ENCODE data around the gene NTHL1. TPM values are rescaled to one million over a fixed set of nuclear protein-coding genes. Genes with fewer than 3 reads are reported as not detected.

Gene NTHL1
- total and polyA plus RNA-seq, 2 of the 4 experiments (the other 2 are of a cell fraction), result 22.8 to 28.0 TPM

DNA sequence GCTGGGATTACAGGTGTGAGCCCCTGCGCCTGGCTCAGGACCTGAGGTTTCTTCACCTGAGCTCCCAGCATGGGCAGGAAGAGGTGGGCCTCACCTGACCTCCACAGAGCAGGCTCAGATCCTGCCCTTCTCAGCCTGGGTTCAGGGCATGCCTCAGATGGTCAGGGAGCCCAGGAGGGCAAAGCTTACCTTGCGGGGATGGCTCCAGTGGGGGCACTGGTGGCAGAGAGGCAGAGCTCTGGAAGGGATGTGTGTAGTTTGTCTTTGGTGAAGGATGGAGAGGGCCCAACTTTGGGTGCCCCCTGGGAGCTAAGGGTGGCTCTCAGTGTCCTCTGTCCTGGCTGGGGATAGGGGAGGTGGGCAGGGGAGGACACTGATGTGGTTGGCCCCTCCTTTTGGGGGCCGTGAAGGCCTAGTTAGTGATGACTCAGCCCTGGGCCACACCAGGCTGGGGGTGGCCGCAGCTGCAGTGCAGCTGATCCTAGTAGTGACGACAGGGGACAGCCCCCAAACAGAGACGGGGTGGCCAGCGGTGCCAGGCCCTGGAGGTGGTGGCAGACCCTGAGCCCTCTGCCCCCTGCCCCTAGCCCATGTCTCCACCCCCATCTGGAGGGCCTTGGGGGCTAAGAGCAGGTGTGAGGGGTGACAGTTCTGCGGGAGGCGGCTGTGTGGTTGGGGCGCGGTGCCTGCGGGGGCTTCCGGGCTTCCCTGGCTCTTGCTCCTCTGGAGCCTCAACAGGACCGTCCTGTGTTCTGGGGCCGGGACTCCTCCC is 15.2 kb downstream of the NTHL1 start:
- H3K4me3 ChIP-seq (ENCODE audit: insufficient read depth, low read depth, low read length), result no peak overlapping the region
- peak overlapping the region; percentile 58 for H2BK20ac ChIP-seq (ENCODE audit: low read depth, low read length)
- peak overlapping the region; percentile 11; the same call in 1 of the 2 replicates for H3K18ac ChIP-seq (ENCODE audit: low read depth, low read length)
- peak; percentile 49 for DNase-seq
- intact Hi-C loops (cut with micrococcal nuclease) (no loop called here), dilution Hi-C loops (cut with HindIII; ENCODE audit: low sequenced_read_pairs, unreplicated experiment) (no loop called here), in situ Hi-C loops (cut with MboI; ENCODE audit: low sequenced_read_pairs) (no loop called here)
- peak overlapping the region; percentile 99 for H2AK5ac ChIP-seq (ENCODE audit: low read depth, low read length)
- H3K56ac ChIP-seq (ENCODE audit: extremely low read depth, insufficient read depth, low read length), result peak overlapping the region; percentile 57; the same call in 1 of the 2 replicates
- H3K14ac ChIP-seq (replicated peaks; ENCODE audit: low read depth, low read length), result peak overlapping the region; percentile 41
- H4K91ac ChIP-seq (ENCODE audit: insufficient read depth, low read depth, low read length), result peak overlapping the region; percentile 100
- POLR2A ChIA-PET (ENCODE audit: unreplicated experiment), result interaction anchor here (1.2 kb wide), 1 partner anchor 12 kb away, joined by 6 read pairs; no protein-coding TSS in a partner anchor
- CTCF ChIA-PET, result interaction anchor here (1.0 kb wide), 1 partner anchor 114 kb away, joined by 3 read pairs; no protein-coding TSS in a partner anchor
- H2BK15ac ChIP-seq (ENCODE audit: low read depth, low read length), result peak overlapping the region; percentile 98
- H2BK120ac ChIP-seq (ENCODE audit: low read depth, low read length), result peak overlapping the region; percentile 97
- peak overlapping the region; percentile 100 for H2AK9ac ChIP-seq (replicated peaks; ENCODE audit: low read depth, low read length, poor library complexity)
- H3K27me3 ChIP-seq (ENCODE audit: control insufficient read depth, insufficient read depth, low read length), result no peaks in the 10 kb centered on the region
- H3K4ac ChIP-seq (ENCODE audit: low read depth, low read length), result peak overlapping the region; percentile 99
- peaks cover 13% of the 10 kb centered on the region for H4K20me1 ChIP-seq (ENCODE audit: insufficient read depth, low read length)
- H3K4me2 ChIP-seq (ENCODE audit: low read depth, low read length), result peak overlapping the region; percentile 31; the same call in 1 of the 2 replicates
- peak overlapping the region; percentile 98 for H3K27ac ChIP-seq (ENCODE audit: insufficient read depth, low read length)
- H3K23ac ChIP-seq (ENCODE audit: low read depth, low read length), result peak overlapping the region; percentile 65; the same call in 1 of the 2 replicates
- peak; percentile 7; the same call in 1 of the 2 replicates for ATAC-seq (ENCODE audit: low read depth)
- peak overlapping the region; percentile 87 to 100 for H4K8ac ChIP-seq (ENCODE audit: low read depth in 2 of 2, low read length in 2 of 2)
- H3K79me1 ChIP-seq (ENCODE audit: low read depth in 1 of 2, low read length in 2 of 2), result peaks cover 17 to 79% of the 10 kb centered on the region in 2 experiments
- no TSS peak for BruUV-seq (replicated peaks)
- peak overlapping the region; percentile 74 for H3K9ac ChIP-seq (ENCODE audit: low read depth, low read length)
- peaks cover 18% of the 10 kb centered on the region for H3K9me1 ChIP-seq (ENCODE audit: insufficient read depth, low read length)
- no peaks in the 10 kb centered on the region for H3K9me3 ChIP-seq (ENCODE audit: control insufficient read depth, insufficient read depth, low read length)
- H4K5ac ChIP-seq (ENCODE audit: low read depth, low read length), result peak overlapping the region; percentile 59
- peak overlapping the region; percentile 97 for H2BK5ac ChIP-seq (ENCODE audit: low read depth, low read length, poor library complexity, severe bottlenecking)
- peak overlapping the region; percentile 83 for H2AFZ ChIP-seq (replicated peaks; ENCODE audit: low read length, poor library complexity)
- peaks cover 54% of the 10 kb centered on the region for H3K4me1 ChIP-seq (ENCODE audit: control insufficient read depth, insufficient read depth, low read length)
- TF ChIP-seq CHD1 (IDR thresholded peaks at IDR 0.05; ENCODE audit: low read depth, low read length) (no peak), MAZ (IDR thresholded peaks at IDR 0.05; ENCODE audit: borderline replicate concordance, low read depth, low read length) (peak; percentile 57; the same call in 1 of the 2 replicates), MXI1 (IDR thresholded peaks at IDR 0.05; ENCODE audit: borderline replicate concordance, low read depth, low read length) (no peak), FOS (IDR thresholded peaks at IDR 0.05; ENCODE audit: low read depth, low read length) (peak; percentile 34; the same call in 1 of the 2 replicates)
- TF ChIP-seq, protein P1, sequence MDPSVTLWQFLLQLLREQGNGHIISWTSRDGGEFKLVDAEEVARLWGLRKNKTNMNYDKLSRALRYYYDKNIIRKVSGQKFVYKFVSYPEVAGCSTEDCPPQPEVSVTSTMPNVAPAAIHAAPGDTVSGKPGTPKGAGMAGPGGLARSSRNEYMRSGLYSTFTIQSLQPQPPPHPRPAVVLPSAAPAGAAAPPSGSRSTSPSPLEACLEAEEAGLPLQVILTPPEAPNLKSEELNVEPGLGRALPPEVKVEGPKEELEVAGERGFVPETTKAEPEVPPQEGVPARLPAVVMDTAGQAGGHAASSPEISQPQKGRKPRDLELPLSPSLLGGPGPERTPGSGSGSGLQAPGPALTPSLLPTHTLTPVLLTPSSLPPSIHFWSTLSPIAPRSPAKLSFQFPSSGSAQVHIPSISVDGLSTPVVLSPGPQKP (IDR thresholded peaks at IDR 0.05; ENCODE audit: borderline replicate concordance, low read depth, low read length), result no peak
- peaks cover 33% of the 10 kb centered on the region for H3K36me3 ChIP-seq (ENCODE audit: control insufficient read depth, insufficient read depth, low read length)
- WGBS, 2 experiments (ENCODE audit: extremely low coverage in 2 of 2, insufficient read length in 1 of 2), result 20% methylated on average over 1 of the region's 15 CpGs; no CpG with 5 or more reads in 1 of the 2 experiments
